ENCODE measurements around the gene KLF13.

GRCh38 chr15:31341071-31341470 is 14.4 kb downstream of the KLF13 start:
- TF ChIP-seq, protein P1, sequence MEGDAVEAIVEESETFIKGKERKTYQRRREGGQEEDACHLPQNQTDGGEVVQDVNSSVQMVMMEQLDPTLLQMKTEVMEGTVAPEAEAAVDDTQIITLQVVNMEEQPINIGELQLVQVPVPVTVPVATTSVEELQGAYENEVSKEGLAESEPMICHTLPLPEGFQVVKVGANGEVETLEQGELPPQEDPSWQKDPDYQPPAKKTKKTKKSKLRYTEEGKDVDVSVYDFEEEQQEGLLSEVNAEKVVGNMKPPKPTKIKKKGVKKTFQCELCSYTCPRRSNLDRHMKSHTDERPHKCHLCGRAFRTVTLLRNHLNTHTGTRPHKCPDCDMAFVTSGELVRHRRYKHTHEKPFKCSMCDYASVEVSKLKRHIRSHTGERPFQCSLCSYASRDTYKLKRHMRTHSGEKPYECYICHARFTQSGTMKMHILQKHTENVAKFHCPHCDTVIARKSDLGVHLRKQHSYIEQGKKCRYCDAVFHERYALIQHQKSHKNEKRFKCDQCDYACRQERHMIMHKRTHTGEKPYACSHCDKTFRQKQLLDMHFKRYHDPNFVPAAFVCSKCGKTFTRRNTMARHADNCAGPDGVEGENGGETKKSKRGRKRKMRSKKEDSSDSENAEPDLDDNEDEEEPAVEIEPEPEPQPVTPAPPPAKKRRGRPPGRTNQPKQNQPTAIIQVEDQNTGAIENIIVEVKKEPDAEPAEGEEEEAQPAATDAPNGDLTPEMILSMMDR (IDR thresholded peaks at IDR 0.05; ENCODE audit: insufficient read depth, low read length): no peak
- TF ChIP-seq POLR2AphosphoS5 (IDR thresholded peaks at IDR 0.05; ENCODE audit: low read depth) (no peak), GABPA (IDR thresholded peaks at IDR 0.05; ENCODE audit: low read depth) (no peak), SPI1 (IDR thresholded peaks at IDR 0.05; ENCODE audit: borderline replicate concordance, low read depth) (no peak)
- TF ChIP-seq, protein P2, sequence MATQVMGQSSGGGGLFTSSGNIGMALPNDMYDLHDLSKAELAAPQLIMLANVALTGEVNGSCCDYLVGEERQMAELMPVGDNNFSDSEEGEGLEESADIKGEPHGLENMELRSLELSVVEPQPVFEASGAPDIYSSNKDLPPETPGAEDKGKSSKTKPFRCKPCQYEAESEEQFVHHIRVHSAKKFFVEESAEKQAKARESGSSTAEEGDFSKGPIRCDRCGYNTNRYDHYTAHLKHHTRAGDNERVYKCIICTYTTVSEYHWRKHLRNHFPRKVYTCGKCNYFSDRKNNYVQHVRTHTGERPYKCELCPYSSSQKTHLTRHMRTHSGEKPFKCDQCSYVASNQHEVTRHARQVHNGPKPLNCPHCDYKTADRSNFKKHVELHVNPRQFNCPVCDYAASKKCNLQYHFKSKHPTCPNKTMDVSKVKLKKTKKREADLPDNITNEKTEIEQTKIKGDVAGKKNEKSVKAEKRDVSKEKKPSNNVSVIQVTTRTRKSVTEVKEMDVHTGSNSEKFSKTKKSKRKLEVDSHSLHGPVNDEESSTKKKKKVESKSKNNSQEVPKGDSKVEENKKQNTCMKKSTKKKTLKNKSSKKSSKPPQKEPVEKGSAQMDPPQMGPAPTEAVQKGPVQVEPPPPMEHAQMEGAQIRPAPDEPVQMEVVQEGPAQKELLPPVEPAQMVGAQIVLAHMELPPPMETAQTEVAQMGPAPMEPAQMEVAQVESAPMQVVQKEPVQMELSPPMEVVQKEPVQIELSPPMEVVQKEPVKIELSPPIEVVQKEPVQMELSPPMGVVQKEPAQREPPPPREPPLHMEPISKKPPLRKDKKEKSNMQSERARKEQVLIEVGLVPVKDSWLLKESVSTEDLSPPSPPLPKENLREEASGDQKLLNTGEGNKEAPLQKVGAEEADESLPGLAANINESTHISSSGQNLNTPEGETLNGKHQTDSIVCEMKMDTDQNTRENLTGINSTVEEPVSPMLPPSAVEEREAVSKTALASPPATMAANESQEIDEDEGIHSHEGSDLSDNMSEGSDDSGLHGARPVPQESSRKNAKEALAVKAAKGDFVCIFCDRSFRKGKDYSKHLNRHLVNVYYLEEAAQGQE (IDR thresholded peaks at IDR 0.05; ENCODE audit: insufficient replicate concordance, low read depth): no peak

Measured in HL-60 (cell line).